NCI-H187 treated with DMSO at 0.1 percent for 48 hours (cell line): ENCODE measurements around the gene SERPINB6.
"Not testable (repeated sequence)": the region's sequence is repeated elsewhere in the genome, so short reads cannot be mapped to it uniquely, and the experiment has no call there.

Experiments
- DNase-seq: peaks from one replicate; lab custom pipeline; 2025; lab: John Stamatoyannopoulos, UW

The SERPINB6 gene

DNA sequence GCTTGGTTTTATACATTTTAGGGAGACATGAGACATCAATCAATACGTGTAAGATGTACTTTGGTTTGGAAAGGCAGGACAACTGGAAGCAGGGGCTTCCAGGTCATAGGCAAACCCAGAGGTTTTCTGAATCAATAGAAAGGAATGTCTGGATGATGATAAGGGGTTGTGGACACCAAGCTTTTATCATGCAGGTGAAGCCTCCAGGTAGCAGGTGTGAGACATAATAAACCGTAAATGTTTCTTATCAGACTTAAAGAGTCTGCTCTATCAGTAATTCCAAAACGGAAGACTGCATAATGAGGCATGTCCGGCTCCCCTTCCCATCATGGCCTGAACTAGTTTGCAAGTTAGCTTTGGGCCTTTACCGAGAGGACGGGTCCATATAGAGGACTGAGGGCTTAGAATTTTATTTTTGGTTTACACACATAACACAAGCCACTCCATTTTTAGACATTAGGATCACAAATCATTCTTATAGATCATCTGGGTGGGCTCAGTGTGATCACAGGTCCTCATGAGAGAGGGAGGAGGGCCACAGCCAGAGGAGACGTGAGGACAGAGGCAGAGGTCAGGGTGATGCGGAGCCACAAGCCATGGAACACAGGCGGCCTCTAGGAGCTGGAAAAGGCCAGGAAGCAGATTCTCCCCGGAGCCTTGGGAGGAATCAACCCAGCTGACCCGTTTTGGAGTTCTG is 57.6 kb downstream of the SERPINB6 start:
- no peak for DNase-seq

GRCh38 chr6:2911171-2911570 is 60.2 kb downstream of the SERPINB6 start:
- no peak for DNase-seq

DNA sequence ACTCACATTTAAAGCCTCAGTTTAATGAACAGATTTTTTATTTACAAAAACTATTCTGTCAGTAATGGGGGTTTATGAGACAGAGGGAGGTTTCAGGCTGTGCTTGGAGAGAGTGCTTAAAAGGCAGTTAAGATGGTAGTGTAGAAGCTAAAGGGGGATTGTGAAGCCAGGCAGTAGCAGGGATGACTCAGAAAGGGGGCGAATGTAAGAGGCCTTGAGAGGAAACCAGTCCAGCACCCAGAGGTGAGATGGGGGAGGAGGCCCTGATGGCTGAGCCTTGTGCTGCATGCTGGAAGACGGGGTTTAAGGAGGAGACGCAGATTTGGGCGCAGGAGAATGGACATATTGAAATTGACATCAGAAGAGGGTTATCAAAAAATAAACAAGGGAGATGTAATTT is 61.6 kb downstream of the SERPINB6 start:
- DNase-seq = no peak

- DNase-seq = not testable (repeated sequence)
These were observed 62.2 kb downstream of the SERPINB6 start for GRCh38 chr6:2909051-2909606.

- DNase-seq = peak; percentile 17
These were observed 62.9 kb downstream of the SERPINB6 start for GRCh38 chr6:2908516-2908915.

- DNase-seq = not testable (repeated sequence)
These were observed 67.8 kb downstream of the SERPINB6 start for GRCh38 chr6:2903411-2904185.

DNA sequence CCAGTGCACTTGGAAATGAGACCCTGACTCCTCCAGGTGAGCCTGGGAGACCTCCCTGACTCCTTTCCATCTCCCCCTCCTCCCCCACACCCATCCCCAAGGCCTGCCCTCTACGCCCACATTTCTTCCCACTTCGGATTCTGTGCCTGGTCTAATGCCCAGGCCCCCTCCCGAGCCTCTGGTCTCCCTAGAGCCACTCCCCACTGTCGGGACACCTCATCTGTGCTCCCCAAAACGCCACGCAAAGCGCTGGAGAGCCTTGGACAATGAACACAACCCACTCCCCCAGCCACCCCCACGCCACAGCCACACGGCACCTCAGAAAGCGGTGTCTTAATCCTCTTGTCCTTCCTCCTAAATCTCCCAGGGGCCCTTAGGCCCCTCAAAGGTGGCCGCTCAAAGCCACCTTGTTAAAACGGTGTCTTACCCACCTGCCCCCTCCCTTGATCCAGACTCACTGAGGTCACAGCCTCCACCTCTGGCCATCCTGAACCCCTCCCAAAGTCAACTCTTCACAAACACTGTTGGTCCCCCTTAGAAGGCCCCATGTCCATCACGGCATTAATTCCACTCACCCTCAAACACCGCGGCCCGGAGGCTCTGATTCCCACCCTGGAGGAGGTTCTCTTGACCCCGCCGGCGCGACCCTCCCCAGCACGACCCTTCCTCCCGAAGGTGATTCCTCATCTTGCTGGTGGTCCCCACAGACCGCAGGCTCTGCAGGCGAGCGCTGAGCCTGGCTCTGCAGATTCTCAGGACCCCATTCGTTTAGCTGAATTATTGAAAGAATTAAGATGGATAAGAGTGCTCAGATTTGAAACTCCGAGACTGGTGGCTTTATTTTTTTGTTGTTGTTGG is 69.5 kb downstream of the SERPINB6 start:
- not testable (repeated sequence) for DNase-seq

DNA sequence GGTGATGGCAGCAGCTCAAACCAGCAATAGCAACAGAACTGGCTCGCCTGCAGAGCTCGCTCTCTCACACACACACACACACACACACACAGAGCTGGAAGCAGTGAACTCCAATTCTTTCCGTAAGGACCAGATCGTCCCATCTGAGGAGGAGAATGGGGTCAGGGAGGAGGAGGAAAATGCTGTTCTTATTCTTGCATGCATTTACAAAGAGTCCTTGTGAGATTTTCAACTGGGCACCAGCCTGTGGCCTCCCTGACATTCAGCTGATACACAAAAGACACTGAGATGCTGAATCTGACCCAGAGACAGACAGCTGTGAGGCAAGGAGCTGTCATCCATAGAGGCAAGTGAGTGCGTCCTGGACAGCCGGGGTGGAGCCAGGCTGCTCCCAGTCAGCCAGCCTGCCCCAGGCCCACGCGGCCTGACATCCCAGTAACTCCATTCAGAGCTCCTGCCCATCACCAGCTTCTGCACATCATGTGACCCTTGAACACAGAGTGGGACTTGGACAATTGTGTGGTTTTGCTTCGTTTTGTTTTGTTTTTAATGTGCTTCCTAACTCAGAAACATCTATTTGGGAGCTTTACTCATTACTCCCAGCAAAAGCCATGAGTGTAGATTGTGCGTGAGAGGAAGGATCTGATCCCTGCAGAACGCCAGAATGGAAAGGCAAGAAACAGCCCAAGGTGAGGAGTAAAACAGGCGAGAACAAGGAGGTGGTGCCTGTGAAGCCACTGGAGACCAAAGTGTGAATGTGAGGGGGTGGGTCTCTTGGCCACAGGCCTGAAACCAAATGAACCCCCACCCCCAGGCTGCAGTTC is 70.3 kb downstream of the SERPINB6 start:
- no peak for DNase-seq

- no peak for DNase-seq
These were observed 71.1 kb downstream of the SERPINB6 start for GRCh38 chr6:2900221-2900807.

DNA sequence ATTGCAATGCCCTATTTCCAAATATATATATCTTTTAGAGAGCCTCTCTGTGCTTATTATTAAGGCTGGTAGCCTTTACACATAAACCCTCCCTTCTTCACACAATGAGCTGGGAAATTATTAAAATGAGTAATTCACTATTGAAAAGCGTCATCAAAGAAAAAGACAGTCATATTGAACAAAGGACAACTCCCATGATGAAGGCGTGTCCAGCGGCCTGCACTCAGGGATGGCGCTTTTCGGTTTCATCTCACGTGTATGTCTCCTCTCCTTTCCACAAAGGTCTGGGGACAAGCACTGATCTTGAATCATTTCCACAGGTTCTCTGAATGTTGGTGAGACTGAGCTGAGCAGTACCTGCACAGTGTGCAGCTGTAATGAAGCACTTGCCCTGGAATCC is 71.8 kb downstream of the SERPINB6 start:
- DNase-seq = no peak
